ENCODE measurements around the gene ARID4A. TPM values are rescaled to one million over a fixed set of nuclear protein-coding genes. Genes with fewer than 3 reads are reported as not detected.

The ARID4A gene
- total and polyA plus RNA-seq, 12 donors = 4.4 to 38.0 (median 17.9) TPM

DNA sequence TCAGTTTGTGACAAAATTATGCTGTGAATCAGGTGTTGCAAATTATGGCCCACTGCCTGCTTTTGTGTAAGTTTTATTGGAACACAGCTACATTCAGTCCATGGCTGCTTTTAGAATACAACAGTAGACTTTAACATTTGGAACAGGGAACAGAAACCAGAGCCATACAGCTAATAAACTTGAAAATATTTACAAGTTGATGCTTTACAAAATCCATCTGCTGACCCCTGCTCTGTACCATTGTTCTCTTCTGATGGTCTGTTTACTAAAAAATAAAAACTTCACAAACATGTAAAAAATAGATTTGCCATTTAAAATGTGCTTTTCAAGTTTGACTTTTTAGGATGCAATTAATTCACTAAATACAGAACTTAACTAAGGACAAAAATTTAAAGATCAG lies 33.0 kb upstream of the ARID4A start:
- Histone ChIP-seq H3K4me3 (no peak overlapping the region), H3K4me1 (replicated peaks in 1 of 2) (peaks cover 0 to 6% of the 10 kb centered on the region in 2 donors), H3K36me3 (replicated peaks in 1 of 2) (peaks cover 0 to 93% of the 10 kb centered on the region in 2 donors), H3K9me3 (replicated peaks in 1 of 3) (no peaks in the 10 kb centered on the region), H3K27me3 (no peaks in the 10 kb centered on the region), H3K27ac (peak overlapping the region in 1 of 5 donors; percentile 2)
- TF ChIP-seq POLR2A (IDR thresholded peaks at IDR 0.05) = no peak
- no peak for TF ChIP-seq CTCF (IDR thresholded peaks at IDR 0.05)
- no peak for DNase-seq
- intact Hi-C loops (cut with DNase I) = no loop called here

GRCh38 chr14:58270628-58271027 lies 27.7 kb upstream of the ARID4A start:
- Histone ChIP-seq H3K4me1 (replicated peaks in 1 of 2) (peaks cover 0 to 7% of the 10 kb centered on the region in 2 donors), H3K4me3 (no peak overlapping the region), H3K36me3 (replicated peaks in 1 of 2) (peaks cover 0 to 85% of the 10 kb centered on the region in 2 donors), H3K27me3 (no peaks in the 10 kb centered on the region), H3K27ac (no peak overlapping the region), H3K9me3 (replicated peaks in 1 of 3) (no peaks in the 10 kb centered on the region)
- WGBS, 4 donors = 71 to 85% (median 79%) methylated on average over 2 of the region's 2 CpGs
- TF ChIP-seq CTCF (IDR thresholded peaks at IDR 0.05) (no peak), POLR2A (IDR thresholded peaks at IDR 0.05) (no peak)
- intact Hi-C loops (cut with DNase I) = no loop called here
- DNase-seq = no peak

DNA sequence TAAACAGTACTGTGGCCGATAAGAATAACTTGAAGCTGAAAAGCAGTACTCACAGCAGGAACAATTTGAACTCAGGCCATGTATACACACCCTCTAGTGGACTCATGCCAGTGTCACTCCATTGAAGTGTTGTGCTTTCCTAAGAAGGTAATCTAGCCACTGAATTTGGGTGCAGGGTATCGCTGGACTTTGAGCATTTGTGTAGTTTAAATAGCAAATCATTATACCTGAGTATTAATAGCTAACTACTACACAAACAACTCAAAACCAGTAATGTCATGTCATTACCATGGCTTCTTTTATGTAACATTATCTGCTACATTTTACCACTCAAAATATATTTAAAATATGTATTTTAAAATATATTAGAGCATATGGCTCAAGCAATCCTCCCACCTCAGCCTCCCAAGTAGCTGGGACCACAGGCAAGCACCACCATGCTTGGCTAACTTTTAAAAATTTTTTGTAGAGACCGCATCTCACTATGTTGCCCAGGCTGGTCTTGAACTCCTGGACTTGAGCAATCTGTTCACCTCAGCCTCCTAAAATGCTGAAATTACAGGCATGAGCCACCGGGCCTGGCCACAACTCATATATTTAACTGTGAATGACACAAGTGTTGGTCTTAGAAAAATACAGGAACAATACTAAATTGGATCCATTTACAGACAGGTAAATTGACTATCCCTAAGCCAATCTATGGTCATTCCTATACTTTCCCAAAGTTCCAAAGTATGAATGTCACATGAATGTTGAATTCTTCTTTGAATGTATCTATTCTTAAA lies 25.6 kb upstream of the ARID4A start:
- H3K36me3 ChIP-seq (replicated peaks in 1 of 2) = peaks cover 0 to 70% of the 10 kb centered on the region in 2 donors
- 79 to 83% (median 81%) methylated on average over 4 of the region's 4 CpGs for WGBS, 4 donors

GRCh38 chr14:58274881-58275280 lies 23.5 kb upstream of the ARID4A start:
- no peaks in the 10 kb centered on the region for H3K9me3 ChIP-seq (replicated peaks in 1 of 3)
- TF ChIP-seq POLR2A (IDR thresholded peaks at IDR 0.05) (no peak), CTCF (IDR thresholded peaks at IDR 0.05) (no peak)
- H3K4me3 ChIP-seq = no peak overlapping the region
- peaks cover 0 to 13% of the 10 kb centered on the region in 2 donors for H3K4me1 ChIP-seq (replicated peaks in 1 of 2)
- intact Hi-C loops (cut with DNase I) = no loop called here
- H3K27me3 ChIP-seq = no peaks in the 10 kb centered on the region
- no peak overlapping the region for H3K27ac ChIP-seq
- H3K36me3 ChIP-seq (replicated peaks in 1 of 2) = peaks cover 0 to 65% of the 10 kb centered on the region in 2 donors
- DNase-seq = no peak

More for the DNA sequence above, 25.6 kb upstream of the ARID4A start:
- Histone ChIP-seq H3K4me1 (replicated peaks in 1 of 2) (peaks cover 0 to 11% of the 10 kb centered on the region in 2 donors), H3K27me3 (no peaks in the 10 kb centered on the region), H3K27ac (no peak overlapping the region), H3K4me3 (no peak overlapping the region), H3K9me3 (replicated peaks in 1 of 3) (no peaks in the 10 kb centered on the region)
- no peak for TF ChIP-seq CTCF (IDR thresholded peaks at IDR 0.05)
- TF ChIP-seq POLR2A (IDR thresholded peaks at IDR 0.05) = no peak
- no peak for DNase-seq
- intact Hi-C loops (cut with DNase I) = no loop called here

Measured in adrenal gland (tissue), 12 donors.